Upper lobe of left lung (tissue), 4 donors: ENCODE results near the gene KIF23.

Source experiments
- CTCF ChIP-seq, 6 experiments: fragments of 450-650 bp in 4 of 6; fragments of 200-600 bp in 2 of 6; sonication (generic) in 2 of 6; IDR thresholded peaks; one replicate each; pipeline ENCODE4 v1.5.1; 2016 to 2019; ENCODE audit warnings: antibody characterized with exemption in 6 of 6
- EP300 ChIP-seq, 4 donors: sonication (generic); formaldehyde crosslinking; IDR thresholded peaks; one replicate each; pipeline ENCODE4 v1.5.1; 2017; ENCODE audit warnings: antibody characterized with exemption in 4 of 4, control low read depth in 2 of 4
- POLR2A ChIP-seq, 4 donors: fragments of 450-650 bp; IDR thresholded peaks; one replicate each; pipeline ENCODE4 v1.5.1; 2016 to 2017; ENCODE audit warnings: antibody characterized with exemption in 4 of 4, mild to moderate bottlenecking in 2 of 4
- POLR2AphosphoS5 ChIP-seq, 2 donors: sonication (generic); formaldehyde crosslinking; IDR thresholded peaks; one replicate each; pipeline ENCODE4 v1.5.1; 2017; ENCODE audit warnings: antibody characterized with exemption in 2 of 2

GRCh38 chr15:69482686-69483256, 68.6 kb downstream of the KIF23 start:
- TF ChIP-seq CTCF (IDR thresholded peaks at IDR 0.05) (no peak), POLR2AphosphoS5 (IDR thresholded peaks at IDR 0.05) (no peak), POLR2A (IDR thresholded peaks at IDR 0.05) (no peak), EP300 (IDR thresholded peaks at IDR 0.05) (no peak)
